Stimulated activated naive CD8-positive, alpha-beta T cell treated with anti-CD3 and anti-CD28 coated beads, Interleukin-15, Interleukin-2, amounts not matched to agents 100 U/mL and 50 U/mL, for 24 hours (primary cell): ENCODE measurements around the gene HS3ST6.
"Not testable (repeated sequence)": the region's sequence is repeated elsewhere in the genome, so short reads cannot be mapped to it uniquely, and the experiment has no call there.

Experiments
- ATAC-seq: fragments of 150-1000 bp; cut with Tn5 transposase; one replicate; pipeline ENCODE4 v1.10.0; 2021
- DNase-seq: peaks from one replicate; pipeline ENCODE4 v3.0.0; 2021

The HS3ST6 gene

GRCh38 chr16:1907226-1907860 lies 10.9 kb downstream of the HS3ST6 start:
- no peak for DNase-seq
- no peak for ATAC-seq

GRCh38 chr16:1906846-1907165 lies 11.4 kb downstream of the HS3ST6 start:
- DNase-seq (no peak), ATAC-seq (no peak)

- ATAC-seq (no peak), DNase-seq (no peak)
Measured at GRCh38 chr16:1906055-1906845, 12.0 kb downstream of the HS3ST6 start.

- no peak for ATAC-seq
Measured at GRCh38 chr16:1903845-1904840, 14.1 kb downstream of the HS3ST6 start.

GRCh38 chr16:1903220-1903574 lies 15.0 kb downstream of the HS3ST6 start:
- ATAC-seq (no peak), DNase-seq (no peak)

More at GRCh38 chr16:1903845-1904840, 14.1 kb downstream of the HS3ST6 start:
- DNase-seq = no peak

GRCh38 chr16:1902547-1903219 lies 15.5 kb downstream of the HS3ST6 start:
- ATAC-seq = no peak
- no peak for DNase-seq

- ATAC-seq (no peak), DNase-seq (no peak)
Measured at GRCh38 chr16:1900452-1900774, 17.8 kb downstream of the HS3ST6 start.

GRCh38 chr16:1899641-1900451 lies 18.4 kb downstream of the HS3ST6 start:
- DNase-seq = no peak
- ATAC-seq = no peak

- DNase-seq, ATAC-seq: not testable (repeated sequence)
Measured at GRCh38 chr16:1897692-1898091, 20.5 kb downstream of the HS3ST6 start.

- ATAC-seq (no peak), DNase-seq (no peak)
Measured at GRCh38 chr16:1895949-1896675, 22.1 kb downstream of the HS3ST6 start.

GRCh38 chr16:1895068-1895467 lies 23.1 kb downstream of the HS3ST6 start:
- DNase-seq = no peak
- no peak for ATAC-seq

- DNase-seq (no peak), ATAC-seq (no peak)
Measured at GRCh38 chr16:1890708-1891050, 27.5 kb downstream of the HS3ST6 start.

GRCh38 chr16:1890024-1890707 lies 28.0 kb downstream of the HS3ST6 start:
- DNase-seq (no peak), ATAC-seq (no peak)

GRCh38 chr16:1887711-1888354 lies 30.4 kb downstream of the HS3ST6 start:
- no peak for ATAC-seq
- no peak for DNase-seq

- ATAC-seq (no peak), DNase-seq (no peak)
Measured at GRCh38 chr16:1884889-1885288, 33.3 kb downstream of the HS3ST6 start.

GRCh38 chr16:1884155-1884760 lies 34.0 kb downstream of the HS3ST6 start:
- no peak for DNase-seq

GRCh38 chr16:1881172-1881571 lies 37.0 kb downstream of the HS3ST6 start:
- ATAC-seq, DNase-seq: not testable (repeated sequence)

More at GRCh38 chr16:1884155-1884760, 34.0 kb downstream of the HS3ST6 start:
- no peak for ATAC-seq

- no peak for ATAC-seq
- DNase-seq = no peak
Measured at GRCh38 chr16:1879477-1879876, 38.7 kb downstream of the HS3ST6 start.

GRCh38 chr16:1878256-1878655 lies 40.0 kb downstream of the HS3ST6 start:
- no peak for DNase-seq
- no peak for ATAC-seq
